Measurements from ENCODE around the gene SRSF6. TPM values are rescaled to one million over a fixed set of nuclear protein-coding genes. Genes with fewer than 3 reads are reported as not detected.
"Not testable (repeated sequence)": the region's sequence is repeated elsewhere in the genome, so short reads cannot be mapped to it uniquely, and the experiment has no call there.

SRSF6 gene
- total RNA-seq, 2 experiments from 2014 or later, result 106 to 109 TPM

DNA sequence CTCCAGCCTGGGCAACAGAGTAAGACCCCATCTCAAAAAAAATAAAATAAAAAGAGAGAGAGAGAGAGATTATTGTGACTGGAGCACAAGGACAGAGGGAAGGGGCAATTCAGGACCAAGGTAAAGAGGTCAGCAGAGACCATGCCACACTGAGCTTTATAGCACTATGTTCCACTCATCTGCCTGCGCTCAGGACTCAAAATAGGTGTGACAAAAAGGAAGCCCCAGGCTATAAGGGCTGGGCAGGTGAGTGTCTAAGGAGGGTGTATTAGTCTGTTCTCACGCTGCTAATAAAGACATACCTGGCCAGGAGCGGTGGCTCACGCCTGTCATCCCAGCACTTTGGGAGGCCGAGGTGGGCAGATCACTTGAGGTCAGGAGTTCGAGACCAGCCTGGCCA is 23.1 kb upstream of the SRSF6 start:
- ChIA-PET POLR2A (no interaction called here), CTCF (no interaction called here)
- Mint-ChIP-seq H3K9me3 (peaks cover 3% of the 10 kb centered on the region), H3K36me3 (ENCODE audit: low read depth) (no peaks in the 10 kb centered on the region), H3K27ac (no peak overlapping the region), H3K27me3 (peaks cover 22% of the 10 kb centered on the region), H3K4me3 (no peak overlapping the region), H3K4me1 (peaks cover 5% of the 10 kb centered on the region)
- no peak for DNase-seq

DNA sequence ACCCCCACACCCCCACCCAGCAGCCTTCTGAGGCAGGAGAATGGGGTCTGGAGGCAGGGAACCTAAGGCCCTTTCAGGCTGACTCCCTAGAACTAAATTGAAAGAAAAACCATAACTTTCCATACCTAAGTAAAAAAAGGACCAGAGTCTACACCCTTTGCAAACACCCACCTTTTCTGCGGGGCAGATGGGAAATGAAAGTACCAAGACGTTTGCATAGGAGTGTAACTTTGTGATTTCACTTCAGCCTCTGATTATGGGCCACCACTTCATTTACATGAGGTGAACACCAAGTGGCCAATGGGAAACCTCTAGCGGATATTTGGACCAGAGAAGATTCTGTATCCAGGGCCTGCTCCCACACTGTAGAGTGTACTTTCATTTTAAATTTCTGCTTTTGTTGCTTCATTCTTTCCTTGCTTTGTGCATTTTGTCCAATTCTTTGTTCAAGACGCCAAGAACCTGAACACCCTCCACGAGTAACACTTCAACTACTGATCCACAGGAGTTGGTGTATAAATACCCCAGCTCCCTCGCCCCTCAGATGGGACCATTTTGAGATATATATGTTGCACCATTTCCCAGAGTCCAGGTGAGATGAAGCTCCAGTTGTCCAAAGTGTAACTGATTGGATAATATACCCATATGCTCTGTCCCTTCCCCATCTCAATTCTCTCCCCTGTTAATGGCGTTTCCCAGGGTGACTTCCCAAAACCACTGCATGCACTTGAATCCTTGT is 18.9 kb upstream of the SRSF6 start:
- peaks cover 5% of the 10 kb centered on the region for H3K4me1 Mint-ChIP-seq
- no peak overlapping the region for H3K4me3 Mint-ChIP-seq
- H3K27ac Mint-ChIP-seq, result no peak overlapping the region
- H3K36me3 Mint-ChIP-seq (ENCODE audit: low read depth), result no peaks in the 10 kb centered on the region
- H3K27me3 Mint-ChIP-seq, result peaks cover 13% of the 10 kb centered on the region
- CTCF ChIA-PET, result no interaction called here
- peaks cover 3% of the 10 kb centered on the region for H3K9me3 Mint-ChIP-seq
- no peak for DNase-seq
- POLR2A ChIA-PET, result no interaction called here

DNA sequence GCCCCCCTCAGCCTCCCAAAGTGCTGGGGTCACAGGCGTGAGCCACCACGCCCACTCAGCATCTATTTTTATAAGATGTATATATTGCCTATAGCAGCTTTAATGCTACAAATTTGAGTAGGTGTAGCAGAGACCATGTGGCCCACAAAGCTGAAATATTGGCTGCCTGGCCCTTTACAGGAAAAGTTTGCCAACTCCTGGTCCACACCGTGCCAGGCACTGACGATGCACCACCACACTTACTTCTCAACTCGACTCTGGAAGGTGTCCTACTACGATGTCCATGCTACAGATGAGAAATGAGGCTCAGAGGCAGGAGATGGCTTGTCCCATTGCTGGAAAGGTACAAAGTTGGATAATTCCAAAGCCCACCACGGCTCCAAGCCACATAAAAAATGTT is 17.2 kb upstream of the SRSF6 start:
- H3K4me1 Mint-ChIP-seq, result peaks cover 5% of the 10 kb centered on the region
- ChIA-PET CTCF (no interaction called here), POLR2A (interaction anchor here (1.3 kb wide), 1 partner anchor 17 kb away, joined by 4 read pairs; no protein-coding TSS in a partner anchor)
- H3K4me3 Mint-ChIP-seq, result no peak overlapping the region
- no peak for DNase-seq
- H3K27me3 Mint-ChIP-seq, result peaks cover 6% of the 10 kb centered on the region
- no peak overlapping the region for H3K27ac Mint-ChIP-seq
- peaks cover 3% of the 10 kb centered on the region for H3K9me3 Mint-ChIP-seq
- no peaks in the 10 kb centered on the region for H3K36me3 Mint-ChIP-seq (ENCODE audit: low read depth)

DNA sequence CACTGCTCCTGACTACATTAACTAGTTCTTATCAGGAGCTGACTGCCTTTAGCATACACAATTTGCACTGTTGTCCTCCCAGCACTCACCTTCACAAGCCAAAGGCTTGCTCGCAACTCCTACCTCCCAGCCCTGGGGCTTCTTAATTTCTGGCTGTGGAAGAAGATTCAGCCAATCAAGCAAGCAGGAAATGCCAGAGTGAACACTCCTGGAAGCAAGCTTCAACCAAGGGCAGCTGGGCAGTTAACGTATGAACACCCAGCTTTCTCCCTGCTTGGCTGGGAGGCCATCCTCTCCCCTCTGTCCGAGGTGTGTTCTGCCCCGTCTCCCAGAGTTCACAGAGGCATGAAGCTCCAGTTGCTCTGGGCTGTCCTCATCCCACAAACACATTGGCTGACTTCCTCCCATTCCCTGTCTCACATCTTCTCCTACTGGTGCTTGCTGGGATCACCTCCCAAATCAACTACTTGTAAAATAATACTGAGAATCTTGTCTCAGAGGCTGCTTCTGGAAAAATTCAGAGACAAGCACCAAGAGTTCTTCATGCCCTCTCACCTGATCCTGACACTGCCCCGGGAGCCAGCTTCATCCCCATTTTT is 15.3 kb upstream of the SRSF6 start:
- CTCF ChIA-PET, result interaction anchor here (0.7 to 0.9 kb wide), 2 partner anchors 14 to 249 kb away, joined by 3 to 4 read pairs; no protein-coding TSS in a partner anchor
- Mint-ChIP-seq H3K4me3 (no peak overlapping the region), H3K27me3 (peaks cover 6% of the 10 kb centered on the region), H3K36me3 (ENCODE audit: low read depth) (no peaks in the 10 kb centered on the region), H3K9me3 (peaks cover 3% of the 10 kb centered on the region), H3K4me1 (peaks cover 5% of the 10 kb centered on the region), H3K27ac (no peak overlapping the region)
- DNase-seq, result no peak
- POLR2A ChIA-PET, result interaction anchor here (2.7 kb wide), 1 partner anchor 15 kb away, joined by 12 read pairs; the partner anchor contains the start of gene SRSF6

DNA sequence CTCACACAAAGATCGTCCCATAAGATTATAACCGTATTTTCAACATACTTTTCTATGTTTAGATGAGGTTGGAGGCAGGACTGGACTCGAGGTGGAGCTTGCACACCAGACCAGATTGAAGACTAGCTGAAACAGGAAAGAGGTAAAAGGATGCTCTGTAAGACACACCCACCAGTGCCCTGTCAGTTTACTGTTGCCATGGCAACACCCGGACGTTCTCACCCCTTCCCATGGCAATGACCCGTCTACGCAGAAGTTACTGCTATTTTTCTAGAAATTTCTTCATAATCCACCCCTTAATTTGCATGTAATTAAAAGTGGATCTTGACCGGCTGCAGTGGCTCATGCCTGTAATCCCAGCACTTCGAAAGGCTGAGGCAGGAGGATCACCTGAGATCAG is 13.6 kb upstream of the SRSF6 start:
- no peak for DNase-seq
- POLR2A ChIA-PET, result interaction anchor here (2.7 kb wide), 1 partner anchor 14 kb away, joined by 12 read pairs; the partner anchor contains the start of gene SRSF6
- no peak overlapping the region for H3K4me3 Mint-ChIP-seq
- no peaks in the 10 kb centered on the region for H3K36me3 Mint-ChIP-seq (ENCODE audit: low read depth)
- H3K27ac Mint-ChIP-seq, result no peak overlapping the region
- H3K27me3 Mint-ChIP-seq, result peaks cover 12% of the 10 kb centered on the region
- H3K4me1 Mint-ChIP-seq, result peaks cover 4% of the 10 kb centered on the region
- peaks cover 2% of the 10 kb centered on the region for H3K9me3 Mint-ChIP-seq
- CTCF ChIA-PET, result no interaction called here

DNA sequence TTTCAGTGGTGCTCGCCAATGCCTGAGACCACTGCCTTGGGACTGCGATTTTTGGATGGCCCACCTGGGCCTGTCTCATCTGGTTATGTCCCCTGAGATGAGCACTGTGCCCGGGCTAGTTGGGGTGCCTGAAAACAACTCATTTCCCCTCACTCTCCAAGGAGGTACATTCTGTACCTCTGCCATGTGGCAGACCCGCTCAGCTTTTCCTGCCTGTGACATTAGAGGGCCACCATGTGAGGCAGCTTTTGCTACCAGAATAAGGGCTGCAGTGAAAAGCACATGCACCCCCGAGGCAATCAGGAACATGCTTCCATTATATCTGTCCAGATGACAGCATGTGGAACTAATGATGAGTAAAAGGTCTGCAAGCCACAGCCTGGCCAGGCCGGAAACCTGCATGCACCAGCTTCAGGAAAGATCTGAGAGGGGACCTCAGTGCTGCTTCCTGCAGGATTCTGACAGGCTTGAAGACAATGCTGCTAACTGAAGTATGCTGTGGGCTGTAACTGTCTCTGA is 11.3 kb upstream of the SRSF6 start:
- H3K36me3 Mint-ChIP-seq (ENCODE audit: low read depth), result no peaks in the 10 kb centered on the region
- POLR2A ChIA-PET, result interaction anchor here (1.7 kb wide), 1 partner anchor 11 kb away, joined by 11 read pairs; the partner anchor contains the start of gene SRSF6
- H3K4me3 Mint-ChIP-seq, result no peak overlapping the region
- H3K27ac Mint-ChIP-seq, result no peak overlapping the region
- CTCF ChIA-PET, result no interaction called here
- H3K9me3 Mint-ChIP-seq, result no peaks in the 10 kb centered on the region
- H3K4me1 Mint-ChIP-seq, result peaks cover 2% of the 10 kb centered on the region
- DNase-seq, result no peak
- peaks cover 12% of the 10 kb centered on the region for H3K27me3 Mint-ChIP-seq

DNA sequence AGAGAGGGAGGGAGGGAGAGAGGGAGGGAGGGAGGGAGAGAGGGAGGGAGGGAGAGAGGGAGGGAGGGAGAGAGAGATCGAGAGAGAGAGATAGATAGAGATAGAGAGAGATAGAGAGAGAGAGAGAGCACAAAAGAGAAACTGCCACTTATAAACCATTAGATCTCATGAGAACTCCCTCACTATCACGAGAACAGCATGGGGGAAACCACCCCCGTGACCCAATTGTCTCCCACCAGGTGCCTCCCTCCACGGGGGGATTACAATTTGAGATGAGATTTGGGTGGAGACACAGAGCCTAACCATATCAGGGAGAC is 9.3 kb upstream of the SRSF6 start:
- H3K4me1 Mint-ChIP-seq; H3K4me3 Mint-ChIP-seq; H3K9me3 Mint-ChIP-seq; H3K27ac Mint-ChIP-seq; DNase-seq; H3K36me3 Mint-ChIP-seq (ENCODE audit: low read depth): not testable (repeated sequence)
- ChIA-PET CTCF (interaction anchor here (0.5 to 3.1 kb wide), 13 partner anchors 9 to 651 kb away, joined by 3 to 15 read pairs (median 3); partner anchors contain the start of gene SRSF6), POLR2A (interaction anchor here (0.7 to 1.7 kb wide), 3 partner anchors 9 to 142 kb away, joined by 3 to 11 read pairs (median 5); partner anchors contain the start of genes IFT52 and SRSF6)
- peaks cover 12% of the 10 kb centered on the region for H3K27me3 Mint-ChIP-seq

DNA sequence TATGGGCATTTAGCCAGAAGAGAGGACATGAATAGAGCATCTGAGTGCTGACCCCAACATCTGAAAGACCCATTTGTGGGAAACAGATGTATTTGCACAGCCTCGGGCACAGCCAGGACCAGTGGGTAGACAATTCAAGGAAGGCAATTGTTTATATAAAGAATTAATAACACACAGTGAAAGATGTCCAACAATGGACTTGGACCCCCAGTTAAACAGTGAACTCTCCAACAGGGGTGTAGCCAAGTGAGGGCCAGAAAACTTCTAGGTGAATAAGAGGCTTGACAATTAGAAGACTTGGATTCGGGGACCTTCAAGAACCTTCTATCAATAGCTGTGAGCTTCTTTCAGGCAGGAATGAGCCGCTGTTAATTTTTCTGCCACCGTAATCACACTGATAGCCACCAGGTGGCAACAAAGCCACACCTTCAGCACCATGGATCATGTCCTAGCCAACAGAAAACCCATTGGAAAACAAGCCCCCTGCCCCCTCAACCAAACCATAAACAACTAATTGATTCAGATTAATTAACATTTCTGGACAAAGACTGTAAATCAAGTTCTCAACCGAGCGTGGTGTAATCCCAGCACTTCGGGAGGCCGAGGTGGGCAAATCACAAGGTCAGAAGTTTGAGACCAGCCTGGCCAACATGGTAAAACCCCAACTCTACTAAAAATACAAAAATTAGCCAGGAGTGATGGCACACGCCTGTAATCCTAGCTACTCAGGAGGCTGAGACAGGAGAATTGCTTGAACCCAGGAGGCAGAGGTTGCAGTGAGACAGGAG is 8.8 kb upstream of the SRSF6 start:
- ChIA-PET POLR2A (interaction anchor here (0.7 to 0.9 kb wide), 2 partner anchors 9 to 142 kb away, joined by 3 to 5 read pairs; partner anchors contain the start of genes IFT52 and SRSF6), CTCF (interaction anchor here (0.5 to 3.1 kb wide), 14 partner anchors 9 to 650 kb away, joined by 3 to 15 read pairs (median 4); partner anchors contain the start of gene SRSF6)
- peak; percentile 55 for DNase-seq
- H3K4me3 Mint-ChIP-seq, result no peak overlapping the region
- no peaks in the 10 kb centered on the region for H3K36me3 Mint-ChIP-seq (ENCODE audit: low read depth)
- no peaks in the 10 kb centered on the region for H3K9me3 Mint-ChIP-seq
- H3K27me3 Mint-ChIP-seq, result peaks cover 12% of the 10 kb centered on the region
- peaks cover 2% of the 10 kb centered on the region for H3K4me1 Mint-ChIP-seq
- H3K27ac Mint-ChIP-seq, result no peak overlapping the region

DNA sequence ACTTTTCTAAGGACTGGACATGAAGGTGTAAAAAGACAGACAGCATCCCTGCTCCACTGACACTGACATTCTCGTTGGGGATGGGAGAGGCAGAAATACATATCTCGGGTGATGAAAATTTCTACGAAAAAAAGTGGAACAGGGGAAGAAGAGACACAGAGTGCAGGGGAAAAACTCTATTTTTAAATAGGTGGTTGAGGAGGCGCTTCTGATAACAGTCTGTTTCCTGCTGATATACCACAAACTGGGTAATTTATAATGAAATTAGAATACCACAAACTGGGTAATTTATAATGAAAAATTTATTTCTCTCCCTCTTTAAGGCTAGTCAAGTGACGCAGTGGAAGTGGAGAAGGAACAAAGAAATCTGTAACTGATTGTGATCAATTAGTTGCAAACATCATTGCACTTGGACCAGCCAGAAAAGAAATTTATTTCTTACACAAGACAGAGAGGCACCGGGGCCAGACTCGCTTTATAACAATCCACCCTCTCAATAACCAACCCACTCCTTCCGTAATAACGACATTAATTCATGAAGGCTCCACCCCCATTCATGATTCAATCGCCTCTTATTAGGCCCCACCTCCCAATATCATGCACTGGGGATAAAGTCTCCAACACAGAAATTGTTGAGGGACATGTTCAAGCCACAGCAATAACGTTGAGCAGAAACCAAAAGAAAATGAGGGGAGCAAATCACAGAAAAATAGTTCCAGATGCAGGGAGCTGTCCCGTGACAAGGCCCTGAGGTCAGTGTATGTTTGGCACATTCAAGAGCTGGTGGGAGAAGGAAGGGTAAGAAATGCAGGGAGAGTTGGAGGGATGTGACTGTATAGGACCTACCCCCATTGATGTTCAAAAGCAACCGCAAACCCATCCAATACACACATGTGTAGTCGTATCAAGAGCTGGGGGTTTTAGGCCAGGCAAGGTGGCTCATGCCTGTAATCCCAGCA is 6.6 kb upstream of the SRSF6 start:
- Mint-ChIP-seq H3K4me3 (no peak overlapping the region), H3K27me3 (peaks cover 16% of the 10 kb centered on the region), H3K27ac (no peak overlapping the region), H3K4me1 (peaks cover 2% of the 10 kb centered on the region), H3K9me3 (no peaks in the 10 kb centered on the region), H3K36me3 (ENCODE audit: low read depth) (no peaks in the 10 kb centered on the region)
- POLR2A ChIA-PET, result no interaction called here
- DNase-seq, result no peak
- CTCF ChIA-PET, result interaction anchor here (3.1 kb wide), 1 partner anchor 242 kb away, joined by 15 read pairs; no protein-coding TSS in a partner anchor

DNA sequence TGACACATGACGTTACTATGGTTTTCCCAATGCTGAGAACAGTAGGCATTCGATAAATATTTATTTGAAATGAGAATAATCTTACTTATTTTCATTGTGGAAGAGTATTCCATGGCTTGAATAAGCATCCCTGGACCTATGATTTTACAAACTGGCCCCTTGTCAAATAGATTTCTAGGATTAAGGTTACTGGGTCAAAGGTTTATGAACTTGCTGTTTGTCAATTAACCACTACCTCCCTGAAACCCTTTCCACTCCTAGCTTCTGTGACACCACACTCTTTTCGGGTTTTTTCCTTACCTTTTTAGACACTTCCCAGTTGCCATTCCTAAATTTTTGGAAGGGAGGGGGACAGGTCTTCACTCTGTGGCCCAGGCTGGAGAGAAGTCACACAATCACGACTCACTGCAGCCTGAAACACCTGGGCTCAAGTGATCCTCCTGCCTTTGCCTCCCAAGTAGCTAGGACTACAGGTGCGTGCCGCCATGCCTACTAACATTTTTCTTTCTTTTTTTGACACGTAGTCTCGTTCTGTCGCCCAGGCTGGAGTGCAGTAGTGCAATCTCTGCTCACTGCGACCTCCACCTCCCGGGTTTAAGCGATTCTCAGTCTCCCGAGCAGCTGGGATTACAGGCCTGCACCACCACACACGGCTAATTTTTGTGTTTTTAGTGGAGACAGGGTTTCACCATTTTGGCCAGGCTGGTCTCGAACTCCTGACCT is 5.1 kb upstream of the SRSF6 start:
- H3K27ac Mint-ChIP-seq, result no peak overlapping the region
- CTCF ChIA-PET, result no interaction called here
- no peaks in the 10 kb centered on the region for H3K9me3 Mint-ChIP-seq
- peaks cover 7% of the 10 kb centered on the region for H3K4me1 Mint-ChIP-seq
- H3K27me3 Mint-ChIP-seq, result peaks cover 16% of the 10 kb centered on the region
- POLR2A ChIA-PET, result no interaction called here
- no peaks in the 10 kb centered on the region for H3K36me3 Mint-ChIP-seq (ENCODE audit: low read depth)
- DNase-seq, result no peak
- H3K4me3 Mint-ChIP-seq, result no peak overlapping the region

DNA sequence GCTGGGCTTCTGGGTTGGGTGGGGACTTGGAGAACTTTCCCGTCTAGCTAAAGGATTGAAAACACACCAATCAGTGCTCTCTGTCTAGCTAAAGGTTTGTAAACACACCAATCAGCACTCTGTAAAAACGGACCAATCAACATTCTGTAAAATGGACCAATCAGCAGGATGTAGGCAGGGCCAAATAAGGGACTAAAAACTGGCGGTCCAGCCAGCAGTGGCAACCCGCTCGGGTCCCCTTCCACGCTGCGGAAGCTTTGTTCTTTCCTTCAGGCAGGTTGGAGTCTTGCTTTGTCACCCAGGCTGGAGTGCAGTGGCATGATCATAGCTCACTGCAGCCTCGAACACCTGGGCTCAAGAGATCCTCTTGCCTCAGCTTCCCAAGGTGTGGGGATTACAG is 1.4 kb upstream of the SRSF6 start:
- CTCF ChIA-PET, result interaction anchor here (0.6 to 1.5 kb wide), 4 partner anchors 14 to 294 kb away, joined by 3 to 7 read pairs (median 4); no protein-coding TSS in a partner anchor
- DNase-seq, H3K27me3 Mint-ChIP-seq, H3K9me3 Mint-ChIP-seq, H3K27ac Mint-ChIP-seq: not testable (repeated sequence)
- Mint-ChIP-seq H3K36me3 (ENCODE audit: low read depth) (peaks cover 25% of the 10 kb centered on the region), H3K4me1 (peaks cover 28% of the 10 kb centered on the region), H3K4me3 (peak overlapping the region; percentile 86)
- POLR2A ChIA-PET, result interaction anchor here (1.2 to 3.3 kb wide), 12 partner anchors 9 to 486 kb away, joined by 3 to 31 read pairs (median 8); partner anchors contain the start of genes IFT52 and MYBL2
